HG02571 (cell line): ENCODE measurements around the gene DISP3.

Experiments
- ATAC-seq: cut with Tn5 transposase; IDR thresholded peaks from one replicate; pipeline ENCODE4 v1.9.1; 2021; ENCODE audit warnings: mild to moderate bottlenecking, moderate library complexity; ENCODE audit not compliant: unreplicated experiment

Gene DISP3

DNA sequence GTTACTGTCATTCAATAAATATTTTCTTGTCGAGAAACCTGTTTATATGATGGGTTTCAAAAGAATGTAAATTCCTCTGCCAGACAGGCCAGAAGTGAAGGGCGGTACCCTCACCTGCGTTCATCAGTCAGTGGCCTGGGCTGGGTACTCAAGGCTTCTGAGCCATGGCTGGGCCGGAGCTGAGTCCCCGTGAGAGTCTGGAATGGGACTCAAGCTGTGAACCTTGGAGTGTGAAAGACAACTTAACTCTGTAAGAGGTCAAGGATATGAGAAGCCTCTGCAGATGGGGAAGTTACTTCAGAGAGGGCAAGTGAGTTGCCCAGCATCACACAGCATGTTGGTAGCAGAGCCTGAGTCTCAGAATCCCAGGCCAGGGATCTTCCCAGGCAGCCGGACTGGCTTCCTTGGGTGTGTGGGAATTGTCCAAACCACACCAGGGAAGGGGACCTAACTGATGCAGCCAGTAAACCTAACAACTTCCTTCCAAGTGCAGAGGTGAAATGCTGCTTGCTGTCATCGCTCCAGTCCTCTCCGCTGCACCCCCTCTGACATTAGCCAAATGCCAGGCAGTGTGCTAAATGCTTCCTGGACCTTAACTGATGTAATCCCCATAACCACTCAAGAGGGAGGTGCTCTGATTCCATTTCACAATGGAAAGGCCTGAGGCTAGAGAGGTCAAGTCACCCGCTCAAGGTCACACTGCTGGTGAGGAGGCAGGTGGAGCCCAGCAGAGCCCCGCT lies 4.8 kb downstream of the DISP3 start:
- no peak for ATAC-seq

DNA sequence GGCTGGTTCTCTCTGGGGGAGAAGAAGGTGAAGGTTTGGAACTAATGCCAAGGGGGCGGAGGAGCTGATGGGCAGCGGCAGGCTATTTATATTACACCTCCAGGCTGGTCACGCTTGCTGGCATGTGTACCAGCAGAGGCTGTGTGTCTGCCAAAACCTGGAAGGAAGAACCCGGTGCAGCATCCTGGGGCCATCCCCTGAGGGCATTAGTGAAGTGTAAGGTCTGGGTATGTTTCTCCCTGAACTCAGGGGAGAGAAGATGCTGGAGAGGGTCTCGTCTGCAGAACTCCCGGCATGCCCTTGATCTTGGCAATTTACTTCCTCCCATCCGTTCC lies 5.3 kb downstream of the DISP3 start:
- no peak for ATAC-seq

DNA sequence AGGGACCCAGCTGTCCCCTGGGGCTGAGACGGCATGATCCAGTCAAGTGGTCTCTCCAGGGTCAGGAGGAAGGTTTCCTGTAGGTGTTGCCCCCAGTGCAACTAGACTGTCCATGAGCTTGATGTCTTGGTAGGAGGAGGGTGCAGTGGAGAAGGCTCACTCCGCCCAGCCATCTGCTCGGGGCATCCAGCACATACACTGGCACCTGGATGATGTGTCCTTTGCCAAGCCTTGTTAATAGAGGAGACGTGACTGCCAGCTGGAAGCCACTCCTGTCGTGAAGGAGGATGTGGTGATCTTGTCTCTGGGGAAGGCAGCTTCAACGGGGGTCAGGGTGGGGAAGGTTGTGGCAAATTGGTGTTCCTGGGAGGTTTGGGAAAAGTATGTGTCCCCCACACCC lies 6.2 kb downstream of the DISP3 start:
- no peak for ATAC-seq

DNA sequence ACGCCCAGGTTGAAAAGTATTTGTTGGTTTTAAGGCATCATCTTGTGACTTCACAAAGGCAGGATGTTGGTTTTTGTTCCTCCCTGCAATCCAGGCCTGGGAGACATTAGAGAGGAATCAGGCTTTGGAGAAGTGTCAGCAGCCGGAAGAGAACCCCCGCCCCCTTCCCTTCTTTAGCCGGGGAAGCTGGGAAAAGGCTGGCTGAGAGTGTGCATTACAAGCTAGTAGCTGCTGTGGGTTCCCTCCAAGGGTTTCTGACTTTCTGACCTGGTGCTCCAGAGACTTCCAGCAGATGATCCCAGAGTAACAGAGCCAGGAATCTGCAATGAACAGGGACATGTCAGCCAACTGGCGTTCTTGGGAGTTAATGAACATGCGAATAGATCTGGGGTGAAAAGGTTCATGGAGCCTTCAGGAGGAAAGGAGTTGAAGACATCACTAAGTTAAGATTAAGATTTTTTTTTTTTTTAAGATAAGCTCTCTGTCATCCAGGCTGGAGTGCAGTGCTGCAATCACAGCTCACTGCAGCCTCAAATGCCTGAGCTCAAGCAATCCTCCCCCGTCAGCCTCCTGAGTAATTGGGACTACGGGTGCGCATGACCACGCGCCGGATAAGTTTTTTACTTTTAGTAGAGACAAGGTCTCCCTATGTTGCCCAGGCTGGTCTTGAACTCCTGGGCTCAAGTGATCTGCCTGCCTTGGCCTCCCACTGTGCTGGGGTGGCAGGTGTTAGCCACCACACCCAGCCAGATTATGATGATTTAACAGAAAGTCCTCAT lies 7.5 kb downstream of the DISP3 start:
- ATAC-seq = no peak

DNA sequence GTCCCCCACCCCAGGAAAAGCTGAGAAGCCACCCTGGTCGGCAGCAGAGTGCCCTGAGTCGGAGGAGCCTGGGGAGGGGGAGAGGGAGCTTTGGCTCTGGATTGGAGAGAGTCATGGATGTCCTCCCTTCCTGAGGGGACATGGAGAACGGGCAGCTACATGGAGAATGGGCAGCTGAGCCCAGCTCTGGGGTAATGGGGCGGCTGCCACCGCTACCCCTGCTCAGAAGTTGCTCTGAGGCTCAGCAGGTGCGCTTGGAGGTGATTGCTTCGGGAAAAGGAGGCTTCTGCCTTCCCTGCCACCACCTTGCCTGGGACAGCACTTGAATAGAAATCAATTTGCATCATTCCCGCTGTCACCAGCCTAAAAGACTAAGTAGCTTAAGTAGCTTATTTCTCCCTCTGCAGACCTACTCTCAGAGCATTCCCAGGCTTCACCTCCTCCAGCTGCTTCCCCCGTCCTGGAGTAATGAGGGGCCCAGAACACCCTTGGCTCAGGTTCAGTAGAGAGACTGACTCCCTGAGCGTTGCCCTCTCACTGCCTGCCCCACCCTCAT lies 8.3 kb downstream of the DISP3 start:
- ATAC-seq = no peak

DNA sequence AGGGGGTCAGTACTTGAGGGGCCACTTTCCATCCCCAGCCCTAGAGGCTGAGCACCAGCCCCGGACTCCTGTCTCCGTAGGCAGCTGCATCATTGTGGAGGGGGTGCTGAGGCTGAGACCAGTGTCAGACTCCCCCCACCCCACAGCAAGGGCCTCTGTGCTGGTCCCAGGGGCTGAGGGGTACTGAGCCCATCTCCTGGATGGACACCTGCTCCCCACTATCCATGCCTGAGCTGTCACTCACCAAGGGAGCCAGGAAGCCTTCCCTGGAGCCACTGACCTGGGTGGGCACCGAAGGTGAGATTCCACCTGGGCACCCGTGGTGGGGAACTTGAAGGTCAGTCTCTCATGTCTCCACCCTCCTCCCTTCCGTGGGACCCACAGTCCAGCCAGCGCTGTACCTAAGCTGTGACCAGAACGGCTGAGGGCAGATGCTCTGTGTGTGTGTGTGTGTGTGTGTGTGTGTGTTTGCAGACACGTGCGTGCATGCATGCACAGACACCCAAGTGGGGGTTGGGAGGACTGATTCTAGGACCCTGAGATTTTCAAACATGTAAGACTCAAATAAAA lies 9.3 kb downstream of the DISP3 start:
- ATAC-seq = no peak

DNA sequence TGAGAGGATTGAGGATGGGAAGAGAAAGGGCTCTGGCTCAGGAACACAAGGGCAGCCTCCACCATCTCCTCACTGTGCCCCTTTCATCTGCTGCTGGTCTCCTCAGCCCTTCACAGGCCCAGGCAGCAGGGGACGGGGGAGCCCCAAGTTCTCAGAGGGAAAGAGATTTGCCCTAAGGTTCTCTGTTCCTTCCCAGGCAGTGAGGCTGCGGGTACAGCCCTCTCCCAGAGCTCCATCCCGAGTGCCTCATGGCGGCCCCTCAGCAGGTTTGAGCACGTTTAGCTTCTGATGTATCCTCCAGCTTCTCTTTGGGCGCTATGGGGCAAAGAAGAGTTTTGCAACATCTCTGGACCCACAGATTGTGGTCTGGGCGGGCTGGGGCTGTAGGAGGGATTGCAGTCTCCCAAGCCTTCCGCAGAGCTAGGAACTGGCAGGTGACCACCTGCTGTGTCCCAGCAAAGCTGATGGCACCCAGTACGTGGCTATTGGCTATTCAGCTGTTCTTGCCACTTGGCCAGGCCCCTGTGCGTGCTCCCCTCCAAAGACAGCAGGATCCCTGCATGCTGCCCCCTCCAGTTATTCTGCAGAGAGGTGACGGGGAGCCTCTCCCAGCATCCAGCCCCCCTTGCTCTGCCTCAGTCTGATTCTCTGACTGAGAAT lies 10.1 kb downstream of the DISP3 start:
- no peak for ATAC-seq

DNA sequence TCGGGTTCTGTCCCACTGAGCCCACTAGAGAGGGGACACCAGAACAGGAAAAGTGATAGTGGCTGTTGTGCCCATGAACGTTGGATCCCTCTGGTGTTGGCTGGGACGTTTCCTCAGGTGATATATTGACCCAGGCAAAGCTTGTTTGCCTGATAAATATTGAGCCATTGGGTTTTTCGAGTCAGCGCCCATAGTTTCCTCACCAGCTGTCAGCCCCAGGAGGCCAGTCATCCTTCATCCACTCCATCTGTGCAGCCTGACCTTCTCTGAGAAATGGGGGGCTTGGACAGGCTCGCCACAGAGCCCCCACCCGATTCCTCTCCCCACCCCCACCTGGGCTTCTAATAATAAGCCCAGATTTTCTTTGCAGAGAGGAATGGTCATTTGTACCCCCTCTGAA lies 13.3 kb downstream of the DISP3 start:
- ATAC-seq = no peak

DNA sequence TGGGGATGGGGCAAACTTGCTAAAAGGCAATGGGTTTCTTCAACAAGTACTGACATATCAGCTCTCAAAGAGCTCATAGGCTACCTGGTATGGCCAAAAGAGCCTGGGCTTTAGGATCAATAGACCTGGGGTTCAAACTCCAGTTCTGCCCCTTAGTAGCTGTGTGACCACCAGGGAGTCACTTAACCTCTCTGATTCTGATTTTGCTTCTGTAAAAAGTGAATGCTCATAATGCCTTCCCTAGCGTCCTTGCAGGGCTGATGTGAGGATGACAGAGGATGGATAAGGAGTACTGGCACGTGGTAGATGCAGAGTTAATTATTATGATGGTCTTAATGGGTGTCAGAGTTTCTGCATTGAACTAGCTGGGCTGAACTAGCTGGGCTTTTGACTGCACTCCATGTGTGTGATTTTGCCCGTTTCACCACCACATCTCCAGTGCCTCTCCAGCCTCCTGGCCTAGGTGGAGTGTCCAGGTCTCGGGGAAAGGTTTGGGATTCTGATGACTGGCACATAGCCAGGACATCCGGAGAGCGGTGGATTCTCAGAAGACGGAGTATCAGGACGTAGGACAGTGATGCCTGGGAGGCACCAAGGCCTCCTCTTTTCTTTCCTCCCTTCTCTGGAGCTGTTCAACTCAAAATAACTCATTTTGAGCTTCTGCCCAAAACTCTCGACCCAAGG lies 15.2 kb downstream of the DISP3 start:
- no peak for ATAC-seq

DNA sequence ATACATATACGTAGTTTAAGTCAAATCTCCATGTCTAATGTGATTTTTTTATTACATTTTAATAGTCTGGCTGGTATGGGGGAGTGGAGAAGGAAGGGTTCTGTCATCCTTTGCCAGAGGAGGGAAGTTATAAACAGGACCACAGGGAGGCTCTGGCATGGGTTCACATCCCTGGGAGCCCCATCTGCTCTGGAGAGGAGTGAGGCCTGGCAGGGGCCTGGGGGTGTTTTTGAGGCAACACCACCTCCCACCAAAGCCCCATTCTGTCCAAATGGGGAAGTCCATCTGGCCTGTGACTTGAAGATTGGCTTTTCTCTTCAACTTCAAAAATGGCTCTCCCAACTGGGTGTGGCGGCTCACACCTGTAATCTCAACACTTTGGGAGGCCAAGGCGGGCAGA lies 15.8 kb downstream of the DISP3 start:
- ATAC-seq = no peak

DNA sequence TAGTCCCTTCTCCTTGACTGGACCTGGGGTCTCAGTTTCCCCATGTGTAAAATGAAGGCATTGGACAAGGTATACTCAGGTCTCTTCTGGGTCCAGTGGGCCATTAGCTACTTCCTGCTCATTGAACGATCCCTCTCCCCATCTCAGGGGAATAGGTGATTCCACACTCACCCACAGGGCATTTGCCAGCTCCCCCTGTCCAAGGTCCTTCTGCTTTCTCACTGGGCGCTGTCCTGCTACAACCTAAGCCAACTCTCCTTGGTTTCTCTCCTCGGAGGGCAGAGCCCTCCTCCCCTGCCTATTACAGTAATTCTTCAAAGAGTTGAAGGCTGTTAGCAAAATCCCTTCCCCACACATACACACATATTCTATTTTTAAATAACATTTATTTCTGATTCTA lies 16.6 kb downstream of the DISP3 start:
- ATAC-seq = no peak

DNA sequence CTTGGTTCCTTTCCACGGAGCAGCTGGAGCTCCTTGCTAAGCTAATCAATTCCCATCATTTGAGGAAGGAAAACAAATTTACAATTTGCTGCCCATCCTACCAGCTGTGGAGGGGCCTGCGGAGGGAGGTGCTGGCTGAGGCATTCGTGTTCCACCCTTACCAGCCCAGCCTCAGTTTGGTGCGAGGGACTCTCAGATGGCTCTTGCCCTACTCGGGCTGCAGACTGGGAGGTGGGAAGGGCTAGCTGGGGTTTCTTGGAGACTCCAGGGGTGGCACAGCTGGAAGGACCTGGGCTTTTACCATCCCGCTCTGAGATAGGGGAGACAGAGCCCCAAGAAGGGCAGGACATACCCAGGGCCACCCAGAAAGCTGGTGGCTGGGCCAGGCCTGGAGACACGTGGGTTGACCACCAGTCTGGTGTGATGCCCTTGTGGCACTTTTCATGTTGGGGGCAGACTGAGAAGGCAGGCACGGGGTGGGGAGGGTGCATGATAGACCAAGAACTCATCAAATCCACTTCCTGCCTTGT lies 17.7 kb downstream of the DISP3 start:
- no peak for ATAC-seq

DNA sequence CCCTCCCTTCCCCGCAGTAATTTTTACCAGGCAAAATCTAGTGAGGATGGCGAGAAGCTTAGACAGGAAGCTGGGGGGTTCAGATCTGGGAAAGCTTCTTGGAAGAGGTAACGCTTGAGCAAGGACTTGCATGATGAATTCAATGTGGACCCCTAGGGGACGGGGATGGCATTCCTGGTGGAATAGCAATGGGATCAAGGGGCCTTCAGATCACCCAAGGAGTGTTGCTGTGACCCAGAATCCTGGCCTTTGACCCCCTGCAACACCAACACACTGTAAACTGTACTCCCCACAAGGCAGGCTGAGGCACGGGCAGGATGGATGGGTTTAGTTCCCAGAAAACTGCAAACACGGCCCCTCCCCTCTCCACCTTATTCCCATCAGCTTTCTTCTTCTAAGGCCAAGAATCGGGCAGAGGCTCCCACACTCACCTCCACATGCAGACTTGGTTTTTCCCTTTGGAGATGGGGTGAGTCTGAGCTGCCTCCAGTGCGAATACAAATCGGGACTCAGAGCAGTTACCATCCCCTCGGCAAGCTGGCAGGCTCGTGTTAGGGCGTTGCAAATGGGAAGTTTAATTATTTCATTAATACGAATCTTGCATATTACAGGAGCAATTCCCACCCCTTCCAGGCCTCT lies 20.1 kb downstream of the DISP3 start:
- no peak for ATAC-seq

DNA sequence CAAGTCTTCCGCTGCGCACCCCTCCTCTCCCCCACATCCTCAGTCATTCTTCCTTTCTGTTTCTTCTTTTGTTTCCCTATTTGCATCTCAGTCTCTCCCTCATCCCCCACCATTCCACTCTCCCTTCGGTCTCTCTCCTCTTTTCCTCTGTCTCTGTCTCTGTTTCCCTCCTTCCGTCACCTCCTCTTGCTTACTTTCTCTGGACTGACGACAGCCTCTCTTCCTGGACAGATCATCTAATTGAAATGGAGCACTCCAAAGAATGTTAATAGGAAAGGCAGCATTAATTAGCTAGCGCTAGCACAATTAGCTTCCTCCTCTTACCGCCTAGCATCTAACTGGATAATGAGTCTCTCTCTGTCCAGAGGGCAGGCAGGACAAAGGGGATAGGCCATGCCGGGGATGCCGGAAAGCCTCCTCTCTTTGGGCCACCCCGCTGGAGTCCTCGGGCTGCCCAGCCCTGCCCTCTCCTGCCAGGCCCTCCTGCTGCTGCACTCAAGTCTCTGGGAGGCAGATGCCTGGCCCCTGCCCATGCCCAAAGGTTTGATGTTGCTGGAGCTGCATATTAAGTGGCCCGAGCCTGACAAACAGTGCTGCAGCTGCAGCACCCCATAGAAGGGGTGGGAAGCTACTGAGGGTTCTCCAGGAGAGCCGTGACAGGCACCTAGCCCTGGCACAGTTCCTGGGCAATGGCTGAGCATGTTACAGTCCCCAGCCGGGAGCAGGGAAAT lies 20.8 kb downstream of the DISP3 start:
- ATAC-seq = no peak

DNA sequence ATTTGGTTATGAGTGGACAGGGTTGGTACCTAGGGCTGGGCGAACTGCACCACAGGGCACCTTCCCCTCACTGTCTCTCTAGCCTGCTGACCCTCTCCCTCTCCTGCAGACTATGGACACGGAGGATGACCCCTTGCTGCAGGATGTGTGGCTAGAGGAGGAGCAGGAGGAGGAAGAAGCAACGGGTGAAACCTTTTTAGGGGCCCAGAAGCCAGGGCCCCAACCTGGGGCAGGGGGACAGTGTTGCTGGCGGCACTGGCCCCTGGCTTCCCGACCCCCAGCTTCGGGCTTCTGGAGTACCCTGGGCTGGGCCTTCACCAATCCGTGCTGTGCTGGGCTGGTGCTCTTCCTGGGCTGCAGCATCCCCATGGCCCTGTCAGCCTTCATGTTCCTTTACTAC lies 21.9 kb downstream of the DISP3 start:
- ATAC-seq = no peak

DNA sequence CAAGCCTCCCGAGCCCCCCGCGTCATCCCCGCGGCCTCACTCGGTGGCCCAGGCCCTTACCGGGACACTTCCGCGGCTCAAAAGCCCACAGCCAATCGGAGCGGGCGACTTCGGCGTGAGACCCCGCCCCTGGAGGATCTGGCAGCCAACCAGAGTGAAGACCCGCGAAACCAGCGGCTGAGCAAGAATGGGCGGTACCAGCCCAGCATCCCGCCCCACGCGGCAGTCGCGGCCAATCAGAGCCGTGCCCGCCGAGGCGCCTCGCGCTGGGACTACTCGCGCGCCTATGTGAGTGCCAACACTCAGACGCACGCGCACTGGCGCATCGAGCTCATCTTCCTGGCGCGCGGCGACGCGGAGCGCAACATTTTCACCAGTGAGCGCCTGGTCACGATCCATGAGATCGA lies 22.5 kb downstream of the DISP3 start:
- no peak for ATAC-seq

DNA sequence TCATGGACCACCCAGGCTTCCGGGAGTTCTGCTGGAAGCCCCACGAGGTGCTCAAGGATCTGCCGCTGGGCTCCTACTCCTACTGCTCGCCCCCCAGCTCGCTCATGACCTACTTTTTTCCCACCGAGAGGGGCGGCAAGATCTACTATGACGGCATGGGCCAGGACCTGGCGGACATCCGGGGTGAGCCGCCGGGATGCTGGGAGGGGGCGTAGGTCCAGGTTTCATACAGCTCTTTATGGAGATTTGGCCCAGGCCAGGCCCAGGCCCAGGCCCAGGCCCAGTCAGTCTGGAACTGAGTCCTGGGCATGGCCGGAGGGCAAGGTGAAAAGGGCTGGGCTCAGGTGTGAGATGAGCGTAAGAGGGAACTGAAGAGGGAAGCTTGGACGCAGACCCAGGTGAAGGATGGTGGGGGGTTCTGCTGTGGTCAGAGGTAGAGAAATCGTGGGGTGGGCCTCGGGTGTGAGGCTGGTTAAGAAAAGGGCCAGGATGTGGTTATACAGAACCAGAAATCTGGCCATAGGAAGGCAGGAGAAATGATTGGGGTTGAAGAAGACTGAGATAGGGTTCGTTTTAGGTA lies 23.0 kb downstream of the DISP3 start:
- no peak for ATAC-seq

DNA sequence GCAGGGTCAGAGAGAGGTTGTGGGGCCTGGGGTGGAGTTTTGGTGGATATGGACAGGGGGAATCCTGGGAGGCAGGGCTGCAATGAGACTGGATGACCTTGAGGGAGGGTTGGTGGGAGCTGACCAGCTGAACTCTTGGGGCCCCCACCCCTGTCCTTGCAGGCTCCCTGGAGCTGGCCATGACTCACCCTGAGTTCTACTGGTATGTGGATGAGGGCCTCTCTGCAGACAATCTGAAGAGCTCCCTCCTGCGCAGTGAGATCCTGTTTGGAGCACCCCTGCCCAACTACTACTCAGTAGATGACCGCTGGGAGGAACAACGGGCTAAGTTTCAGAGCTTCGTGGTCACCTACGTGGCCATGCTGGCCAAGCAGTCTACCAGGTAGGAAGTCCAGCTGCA lies 23.6 kb downstream of the DISP3 start:
- ATAC-seq = no peak

DNA sequence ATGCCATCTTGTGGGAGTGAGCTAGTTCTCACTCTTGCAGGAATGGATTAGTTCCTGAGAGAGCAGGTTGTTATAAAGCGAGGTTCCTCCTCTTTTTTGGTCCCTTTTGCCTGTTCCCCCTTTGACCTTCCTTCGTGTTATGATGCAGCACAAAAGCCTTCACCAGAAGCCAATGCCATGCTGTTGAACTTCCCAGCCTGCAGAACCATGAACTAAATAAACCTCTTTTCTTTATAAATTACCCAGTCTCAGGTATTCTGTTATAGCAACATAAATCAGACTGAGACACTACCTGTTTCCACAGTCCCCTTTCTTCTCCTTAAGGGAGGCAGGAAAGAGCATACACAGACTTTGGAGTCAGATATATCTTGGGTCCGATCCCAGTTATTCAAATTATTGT lies 25.6 kb downstream of the DISP3 start:
- no peak for ATAC-seq
